ENCODE measurements around the gene PMM2.
A peak's percentile ranks its signal among the peaks of the same experiment; 100 is the strongest.

Gene PMM2

GRCh38 chr16:8864480-8865110 is 67.0 kb downstream of the PMM2 start:
- TF ChIP-seq CTCF (IDR thresholded peaks at IDR 0.05) = no peak
- H3K27ac ChIP-seq = peak overlapping the region; percentile 27 to 75
- DNase-seq (ENCODE audit: low spot score) = no peak
- H3K4me3 ChIP-seq = peak overlapping the region; percentile 51

GRCh38 chr16:8865145-8865882 is 67.7 kb downstream of the PMM2 start:
- H3K4me3 ChIP-seq = peak overlapping the region; percentile 51
- DNase-seq (ENCODE audit: low spot score) = no peak
- peak overlapping the region; percentile 27 to 75 for H3K27ac ChIP-seq
- TF ChIP-seq CTCF (IDR thresholded peaks at IDR 0.05) = no peak

GRCh38 chr16:8866118-8866883 is 68.7 kb downstream of the PMM2 start:
- DNase-seq (ENCODE audit: low spot score) = no peak
- H3K4me3 ChIP-seq = peak overlapping the region; percentile 81
- peak overlapping the region; percentile 68 to 92 for H3K27ac ChIP-seq
- TF ChIP-seq CTCF (IDR thresholded peaks at IDR 0.05) = no peak

GRCh38 chr16:8866884-8867215 is 69.2 kb downstream of the PMM2 start:
- peak overlapping the region; percentile 68 to 92 for H3K27ac ChIP-seq
- no peak for TF ChIP-seq CTCF (IDR thresholded peaks at IDR 0.05)
- peak overlapping the region; percentile 81 for H3K4me3 ChIP-seq
- DNase-seq (ENCODE audit: low spot score) = no peak

GRCh38 chr16:8867216-8867931 is 69.7 kb downstream of the PMM2 start:
- DNase-seq (ENCODE audit: low spot score) = no peak
- Histone ChIP-seq H3K27ac (peak overlapping the region; percentile 68 to 92), H3K4me3 (peak overlapping the region; percentile 81)
- TF ChIP-seq CTCF (IDR thresholded peaks at IDR 0.05) = no peak

- no peak for DNase-seq (ENCODE audit: low spot score)
Measured at GRCh38 chr16:8867932-8868415, 70.3 kb downstream of the PMM2 start.

More at GRCh38 chr16:8867932-8868415, 70.3 kb downstream of the PMM2 start:
- peak overlapping the region; percentile 81 for H3K4me3 ChIP-seq
- no peak for TF ChIP-seq CTCF (IDR thresholded peaks at IDR 0.05)
- H3K27ac ChIP-seq = peak overlapping the region; percentile 68 to 92
